ENCODE results near the gene CISTR. TPM values are rescaled to one million over a fixed set of nuclear protein-coding genes. Genes with fewer than 3 reads are reported as not detected.

CISTR gene
- total and polyA plus RNA-seq, 3 donors from 2014 or later: not detected

DNA sequence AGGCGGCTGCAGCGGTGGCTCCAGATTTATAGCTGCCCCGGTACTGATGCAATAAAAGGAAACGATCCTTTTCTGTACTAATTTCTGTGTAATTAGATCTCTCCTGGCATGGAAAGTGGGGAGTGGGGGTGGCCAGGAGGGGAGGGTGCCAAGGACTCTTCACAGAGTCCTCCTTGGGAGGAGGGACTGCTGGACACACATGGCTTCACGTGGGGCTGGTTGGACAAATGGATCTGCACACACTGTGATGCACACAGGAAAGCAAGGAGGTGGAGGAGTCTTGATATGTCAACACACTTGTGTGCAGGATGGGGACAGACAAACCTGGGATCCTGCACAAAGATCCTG is 52.1 kb downstream of the CISTR start:
- H3K27me3 ChIP-seq: no peaks in the 10 kb centered on the region
- 57 to 68% methylated on average over 5 of the region's 5 CpGs for WGBS, 2 donors

DNA sequence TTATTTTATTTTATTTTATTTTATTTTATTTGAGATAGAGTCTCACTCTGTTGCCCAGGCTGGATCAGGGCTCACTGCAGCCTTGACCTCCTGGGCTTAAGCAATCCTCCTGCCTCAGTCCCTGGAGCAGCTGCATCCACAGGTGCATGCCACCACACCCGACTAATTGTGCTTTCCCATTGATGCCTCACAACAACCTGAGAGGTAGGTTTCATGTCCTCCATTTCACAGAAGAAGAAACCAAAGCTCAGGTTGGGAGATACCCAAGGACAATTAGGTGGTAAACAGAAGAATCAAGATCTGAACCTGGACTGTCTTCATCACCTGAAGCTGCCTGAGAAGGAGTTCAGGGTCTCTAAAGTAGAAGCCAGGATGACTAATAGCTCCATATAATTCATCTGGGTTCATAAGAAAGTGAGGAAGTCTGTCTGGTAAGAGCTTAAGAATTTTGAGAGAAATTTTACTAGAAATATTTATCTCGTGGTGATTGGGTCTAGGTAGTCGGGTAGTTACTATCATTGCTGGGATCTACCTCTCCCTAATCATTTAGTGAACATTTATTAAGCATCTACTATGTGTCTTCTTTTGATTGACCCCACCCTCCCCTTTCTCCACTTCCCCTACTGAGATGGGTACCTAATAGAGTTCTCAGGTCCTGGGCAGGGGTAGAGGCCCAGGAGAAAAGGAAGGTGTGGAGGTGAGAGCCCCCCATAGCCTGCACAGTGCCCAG is 52.7 kb downstream of the CISTR start:
- no peaks in the 10 kb centered on the region for H3K27me3 ChIP-seq
- 77 to 79% methylated on average over 3 of the region's 3 CpGs for WGBS, 2 donors

More for the DNA sequence above, 52.1 kb downstream of the CISTR start:
- no peak for TF ChIP-seq POLR2A (IDR thresholded peaks at IDR 0.05)
- TF ChIP-seq, protein P1, sequence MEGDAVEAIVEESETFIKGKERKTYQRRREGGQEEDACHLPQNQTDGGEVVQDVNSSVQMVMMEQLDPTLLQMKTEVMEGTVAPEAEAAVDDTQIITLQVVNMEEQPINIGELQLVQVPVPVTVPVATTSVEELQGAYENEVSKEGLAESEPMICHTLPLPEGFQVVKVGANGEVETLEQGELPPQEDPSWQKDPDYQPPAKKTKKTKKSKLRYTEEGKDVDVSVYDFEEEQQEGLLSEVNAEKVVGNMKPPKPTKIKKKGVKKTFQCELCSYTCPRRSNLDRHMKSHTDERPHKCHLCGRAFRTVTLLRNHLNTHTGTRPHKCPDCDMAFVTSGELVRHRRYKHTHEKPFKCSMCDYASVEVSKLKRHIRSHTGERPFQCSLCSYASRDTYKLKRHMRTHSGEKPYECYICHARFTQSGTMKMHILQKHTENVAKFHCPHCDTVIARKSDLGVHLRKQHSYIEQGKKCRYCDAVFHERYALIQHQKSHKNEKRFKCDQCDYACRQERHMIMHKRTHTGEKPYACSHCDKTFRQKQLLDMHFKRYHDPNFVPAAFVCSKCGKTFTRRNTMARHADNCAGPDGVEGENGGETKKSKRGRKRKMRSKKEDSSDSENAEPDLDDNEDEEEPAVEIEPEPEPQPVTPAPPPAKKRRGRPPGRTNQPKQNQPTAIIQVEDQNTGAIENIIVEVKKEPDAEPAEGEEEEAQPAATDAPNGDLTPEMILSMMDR (IDR thresholded peaks at IDR 0.05): no peak
- DNase-seq: no peak
- Histone ChIP-seq H3K4me1 (no peaks in the 10 kb centered on the region), H3K4me3 (no peak overlapping the region), H3K9me3 (no peaks in the 10 kb centered on the region), H3K27ac (no peak overlapping the region), H3K36me3 (ENCODE audit: low read depth, missing control alignments) (no peaks in the 10 kb centered on the region)
- intact Hi-C loops (cut with DNase I; ENCODE audit: low total_unique reads): loop anchor here (5.0 kb wide), 1 partner anchor 43 kb away; no protein-coding TSS in a partner anchor

DNA sequence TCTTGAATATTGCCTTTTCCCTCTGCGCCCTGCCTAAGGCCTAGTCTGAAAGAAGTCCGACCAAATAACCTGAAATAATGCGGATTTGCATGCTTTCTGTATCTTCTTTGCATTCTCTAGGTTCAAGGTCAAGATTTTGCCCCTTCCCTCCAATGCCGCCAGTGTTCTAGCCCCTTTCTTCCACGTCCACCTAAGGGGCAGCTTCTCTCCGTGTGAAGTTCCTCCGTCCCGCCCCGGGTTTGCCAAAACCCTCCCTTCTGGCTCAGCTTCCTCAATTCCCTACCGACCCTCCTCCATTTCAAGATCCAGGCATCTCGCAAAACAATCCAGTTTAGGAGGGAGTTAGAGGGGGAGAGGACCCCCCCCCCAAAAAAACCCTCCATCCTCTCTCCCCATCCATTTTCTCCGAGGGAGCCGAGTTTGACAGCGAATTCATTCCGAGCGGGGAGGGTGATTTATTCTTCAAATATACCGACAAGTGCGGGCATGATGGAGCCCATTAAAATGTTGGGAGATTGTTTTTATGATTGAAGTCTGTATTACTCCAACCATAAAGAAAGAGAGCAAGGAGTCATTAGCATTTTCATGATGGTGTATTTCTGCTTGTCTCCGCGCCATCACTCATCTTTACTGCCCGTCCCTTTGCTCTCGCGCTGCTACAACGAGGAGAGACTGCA is 55.0 kb downstream of the CISTR start:
- no peaks in the 10 kb centered on the region for H3K4me1 ChIP-seq
- H3K4me3 ChIP-seq: peak overlapping the region in 1 of 2 donors; percentile 35
- no peaks in the 10 kb centered on the region for H3K27me3 ChIP-seq
- intact Hi-C loops (cut with DNase I; ENCODE audit: low total_unique reads): no loop called here
- 37 to 48% methylated on average over 24 of the region's 24 CpGs for WGBS, 2 donors
- TF ChIP-seq, protein P1 (IDR thresholded peaks at IDR 0.05): no peak
- no peak for TF ChIP-seq POLR2A (IDR thresholded peaks at IDR 0.05)
- H3K27ac ChIP-seq: no peak overlapping the region
- no peaks in the 10 kb centered on the region for H3K9me3 ChIP-seq
- DNase-seq: no peak
- H3K36me3 ChIP-seq (ENCODE audit: low read depth, missing control alignments): no peaks in the 10 kb centered on the region

More for the DNA sequence above, 52.7 kb downstream of the CISTR start:
- no peak for TF ChIP-seq POLR2A (IDR thresholded peaks at IDR 0.05)
- TF ChIP-seq, protein P1 (IDR thresholded peaks at IDR 0.05): no peak
- DNase-seq: no peak
- Histone ChIP-seq H3K36me3 (ENCODE audit: low read depth, missing control alignments) (no peaks in the 10 kb centered on the region), H3K4me3 (no peak overlapping the region), H3K27ac (no peak overlapping the region), H3K9me3 (no peaks in the 10 kb centered on the region), H3K4me1 (no peaks in the 10 kb centered on the region)
- intact Hi-C loops (cut with DNase I; ENCODE audit: low total_unique reads): no loop called here

Other genes with a start within 250 kb of the CISTR start
- gene NPFF, start 244.5 kb downstream of the CISTR start, total RNA-seq: 1 to 10 TPM in 1 of 2 donors, not detected in 1; 1.2 TPM
- not detected for gene NPFF, start 244.5 kb downstream of the CISTR start, polyA plus RNA-seq (ENCODE audit: insufficient read depth, low read depth, low replicate concordance)
- gene ATF7, start 125.6 kb downstream of the CISTR start, total RNA-seq: 10 to 100 TPM; 55.1 to 59.8 TPM
- gene ATF7, start 125.6 kb downstream of the CISTR start, polyA plus RNA-seq (ENCODE audit: insufficient read depth, low read depth, low replicate concordance): 31.6 TPM
- gene ATP5MC2, start 75.9 kb downstream of the CISTR start, total RNA-seq: 100 to 1,000 TPM; 201 to 304 TPM
- 316 TPM for gene ATP5MC2, start 75.9 kb downstream of the CISTR start, polyA plus RNA-seq (ENCODE audit: insufficient read depth, low read depth, low replicate concordance)
- gene CALCOCO1, start 24.5 kb downstream of the CISTR start, total RNA-seq: 100 to 1,000 TPM; 120 to 167 TPM
- gene CALCOCO1, start 24.5 kb downstream of the CISTR start, polyA plus RNA-seq (ENCODE audit: insufficient read depth, low read depth, low replicate concordance): 121 TPM
- under 1 TPM; 0.63 to 0.87 TPM for gene HOXC13, start 186.9 kb upstream of the CISTR start, total RNA-seq
- 0.25 TPM for gene HOXC13, start 186.9 kb upstream of the CISTR start, polyA plus RNA-seq (ENCODE audit: insufficient read depth, low read depth, low replicate concordance)
- under 1 TPM in 1 of 2 donors, not detected in 1; 0.06 TPM for gene HOXC12, start 202.9 kb upstream of the CISTR start, total RNA-seq
- not detected for gene HOXC12, start 202.9 kb upstream of the CISTR start, polyA plus RNA-seq (ENCODE audit: insufficient read depth, low read depth, low replicate concordance)
- gene HOXC11, start 221.1 kb upstream of the CISTR start, total RNA-seq: 1 to 10 TPM in 1 of 2 donors, under 1 TPM in 1; 0.25 to 1.1 TPM
- gene HOXC11, start 221.1 kb upstream of the CISTR start, polyA plus RNA-seq (ENCODE audit: insufficient read depth, low read depth, low replicate concordance): 0.18 TPM
- 1 to 10 TPM; 3.4 to 8.6 TPM for gene HOTAIR, start 223.0 kb upstream of the CISTR start, total RNA-seq
- 3.1 TPM for gene HOTAIR, start 223.0 kb upstream of the CISTR start, polyA plus RNA-seq (ENCODE audit: insufficient read depth, low read depth, low replicate concordance)
- gene HOXC10, start 233.2 kb upstream of the CISTR start, total RNA-seq: 1 to 10 TPM; 1.4 to 2.6 TPM
- gene HOXC10, start 233.2 kb upstream of the CISTR start, polyA plus RNA-seq (ENCODE audit: insufficient read depth, low read depth, low replicate concordance): 4.3 TPM
- 1 to 10 TPM; 6.6 to 7.8 TPM for gene HOXC9, start 248.2 kb upstream of the CISTR start, total RNA-seq
- gene HOXC9, start 248.2 kb upstream of the CISTR start, polyA plus RNA-seq (ENCODE audit: insufficient read depth, low read depth, low replicate concordance): 2.4 TPM

All from testis (tissue), 3 donors.